ENCODE results near the gene PAX6. TPM values are rescaled to one million over a fixed set of nuclear protein-coding genes. Genes with fewer than 3 reads are reported as not detected.

The PAX6 gene
- total RNA-seq, 1 experiment from 2014 or later = 0.49 TPM

GRCh38 chr11:31825838-31826484, 14.8 kb upstream of the PAX6 start:
- Histone ChIP-seq H3K36me3 (ENCODE audit: control insufficient read depth, insufficient read depth, low read length) (no peaks in the 10 kb centered on the region), H3K4me3 (ENCODE audit: low read depth in 2 of 2, low read length in 2 of 2) (no peak overlapping the region), H3K27ac (ENCODE audit: low read length) (no peak overlapping the region), H3K4me1 (ENCODE audit: control insufficient read depth, insufficient read depth, low read length) (no peaks in the 10 kb centered on the region), H3K9me3 (ENCODE audit: control insufficient read depth, insufficient read depth, low read depth, low read length) (no peaks in the 10 kb centered on the region), H3K27me3 (ENCODE audit: control insufficient read depth, insufficient read depth, low read length) (peaks cover 10% of the 10 kb centered on the region)
- POLR2A ChIA-PET = no interaction called here
- in situ Hi-C loops (cut with HindIII; ENCODE audit: low pct_unique_long_range_greater_than_20kb, low sequenced_read_pairs) (no loop called here), intact Hi-C loops (cut with micrococcal nuclease; ENCODE audit: unreplicated experiment) (no loop called here)
- no peak for TF ChIP-seq POLR2AphosphoS5 (IDR thresholded peaks at IDR 0.05; ENCODE audit: low read depth, low read length)
- CTCF ChIA-PET = no interaction called here
- no peak for DNase-seq (ENCODE audit: low read depth, low spot score)
- no peak for ATAC-seq
- no TSS peak for BruUV-seq (replicated peaks)

DNA sequence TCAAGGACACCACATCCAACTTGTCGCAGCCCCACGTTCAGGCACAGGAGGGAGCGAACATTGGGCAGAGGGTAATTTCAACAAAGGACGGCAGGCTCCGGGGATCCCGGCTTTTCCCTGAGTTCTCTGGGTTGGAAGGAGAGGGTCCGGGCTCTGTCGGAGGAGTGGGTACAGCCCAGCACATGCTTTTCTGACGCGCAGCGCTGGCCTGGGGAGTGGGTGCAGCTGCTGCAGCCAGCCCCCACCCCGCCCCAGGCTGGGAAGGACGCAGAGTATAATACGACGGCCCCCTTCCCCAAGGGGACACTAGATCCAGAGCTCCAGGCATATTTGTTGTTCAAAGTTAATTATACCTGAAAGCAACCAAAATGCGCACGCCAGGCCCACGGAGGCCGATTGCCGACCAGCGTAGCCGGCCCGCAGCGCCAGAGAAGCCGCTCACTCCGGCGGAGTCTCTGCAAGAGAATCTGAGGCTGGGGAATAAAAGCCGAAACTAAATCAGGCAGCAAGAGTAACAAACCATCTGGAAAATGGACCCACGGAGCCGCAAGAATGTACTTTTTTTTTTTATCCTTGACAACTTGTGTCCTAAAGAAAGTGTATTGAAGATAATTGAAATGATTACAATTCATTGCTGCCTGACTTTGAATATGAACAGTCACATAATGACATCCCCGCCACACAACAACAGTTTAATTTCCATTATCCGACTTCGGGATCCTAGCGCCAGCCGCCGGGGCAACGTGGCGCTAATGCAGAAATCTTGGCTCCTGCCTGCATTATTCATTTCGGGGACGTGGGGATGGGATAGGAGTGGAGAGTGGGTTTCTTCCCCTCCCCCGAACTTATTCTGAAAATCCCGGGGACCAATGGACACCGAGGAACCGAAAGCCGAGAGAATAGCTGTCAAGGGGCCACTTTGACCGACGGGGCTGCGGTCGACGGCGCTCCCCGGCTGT, 14.0 kb upstream of the PAX6 start:
- H3K4me1 ChIP-seq (ENCODE audit: control insufficient read depth, insufficient read depth, low read length) = no peaks in the 10 kb centered on the region
- in situ Hi-C loops (cut with HindIII; ENCODE audit: low pct_unique_long_range_greater_than_20kb, low sequenced_read_pairs) = no loop called here
- no peak overlapping the region for H3K4me3 ChIP-seq (ENCODE audit: low read depth in 2 of 2, low read length in 2 of 2)
- no TSS peak for BruUV-seq (replicated peaks)
- CTCF ChIA-PET = no interaction called here
- no peak for DNase-seq (ENCODE audit: low read depth, low spot score)
- POLR2A ChIA-PET = no interaction called here
- ATAC-seq = no peak
- intact Hi-C loops (cut with micrococcal nuclease; ENCODE audit: unreplicated experiment) = no loop called here
- peaks cover 10% of the 10 kb centered on the region for H3K27me3 ChIP-seq (ENCODE audit: control insufficient read depth, insufficient read depth, low read length)
- no peaks in the 10 kb centered on the region for H3K36me3 ChIP-seq (ENCODE audit: control insufficient read depth, insufficient read depth, low read length)
- no peak for TF ChIP-seq TCF7L2 (IDR thresholded peaks at IDR 0.05; ENCODE audit: low read depth, low read length)
- no peak for TF ChIP-seq SIN3A (IDR thresholded peaks at IDR 0.05; ENCODE audit: borderline replicate concordance, insufficient read depth, low read depth, low read length)
- no peak for TF ChIP-seq CTCF (IDR thresholded peaks at IDR 0.05)
- TF ChIP-seq, protein P1, sequence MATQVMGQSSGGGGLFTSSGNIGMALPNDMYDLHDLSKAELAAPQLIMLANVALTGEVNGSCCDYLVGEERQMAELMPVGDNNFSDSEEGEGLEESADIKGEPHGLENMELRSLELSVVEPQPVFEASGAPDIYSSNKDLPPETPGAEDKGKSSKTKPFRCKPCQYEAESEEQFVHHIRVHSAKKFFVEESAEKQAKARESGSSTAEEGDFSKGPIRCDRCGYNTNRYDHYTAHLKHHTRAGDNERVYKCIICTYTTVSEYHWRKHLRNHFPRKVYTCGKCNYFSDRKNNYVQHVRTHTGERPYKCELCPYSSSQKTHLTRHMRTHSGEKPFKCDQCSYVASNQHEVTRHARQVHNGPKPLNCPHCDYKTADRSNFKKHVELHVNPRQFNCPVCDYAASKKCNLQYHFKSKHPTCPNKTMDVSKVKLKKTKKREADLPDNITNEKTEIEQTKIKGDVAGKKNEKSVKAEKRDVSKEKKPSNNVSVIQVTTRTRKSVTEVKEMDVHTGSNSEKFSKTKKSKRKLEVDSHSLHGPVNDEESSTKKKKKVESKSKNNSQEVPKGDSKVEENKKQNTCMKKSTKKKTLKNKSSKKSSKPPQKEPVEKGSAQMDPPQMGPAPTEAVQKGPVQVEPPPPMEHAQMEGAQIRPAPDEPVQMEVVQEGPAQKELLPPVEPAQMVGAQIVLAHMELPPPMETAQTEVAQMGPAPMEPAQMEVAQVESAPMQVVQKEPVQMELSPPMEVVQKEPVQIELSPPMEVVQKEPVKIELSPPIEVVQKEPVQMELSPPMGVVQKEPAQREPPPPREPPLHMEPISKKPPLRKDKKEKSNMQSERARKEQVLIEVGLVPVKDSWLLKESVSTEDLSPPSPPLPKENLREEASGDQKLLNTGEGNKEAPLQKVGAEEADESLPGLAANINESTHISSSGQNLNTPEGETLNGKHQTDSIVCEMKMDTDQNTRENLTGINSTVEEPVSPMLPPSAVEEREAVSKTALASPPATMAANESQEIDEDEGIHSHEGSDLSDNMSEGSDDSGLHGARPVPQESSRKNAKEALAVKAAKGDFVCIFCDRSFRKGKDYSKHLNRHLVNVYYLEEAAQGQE (IDR thresholded peaks at IDR 0.05; ENCODE audit: insufficient read depth in 1 of 2, low read depth in 2 of 2, low read length in 1 of 2) = no peak
- no peak for TF ChIP-seq POLR2AphosphoS5 (IDR thresholded peaks at IDR 0.05; ENCODE audit: low read depth, low read length)
- no peak overlapping the region for H3K27ac ChIP-seq (ENCODE audit: low read length)
- no peaks in the 10 kb centered on the region for H3K9me3 ChIP-seq (ENCODE audit: control insufficient read depth, insufficient read depth, low read depth, low read length)
